HUDEP-2 (cell line): ENCODE data around the gene GEMIN4.
"Not testable (repeated sequence)": the region's sequence is repeated elsewhere in the genome, so short reads cannot be mapped to it uniquely, and the experiment has no call there.

ENCODE experiments used
- DNase-seq, 76 experiments: peaks; one replicate each; lab custom pipeline; 2025; ENCODE audit not compliant: unreplicated experiment in 76 of 76; lab: John Stamatoyannopoulos, UW

The GEMIN4 gene

GRCh38 chr17:781805-782731 is 30.0 kb upstream of the GEMIN4 start, which contains the start of the genes GLOD4 and MRM3:
GLOD4 (minus strand) TSS chr17:782280; CDS start chr17:782255, 25 bp downstream.
MRM3 (plus strand) TSS chr17:782353; CDS start chr17:782379, 26 bp downstream.
- DNase-seq, result peak in 74 of 76 experiments; percentile 3 to 90 (median 72)

DNA sequence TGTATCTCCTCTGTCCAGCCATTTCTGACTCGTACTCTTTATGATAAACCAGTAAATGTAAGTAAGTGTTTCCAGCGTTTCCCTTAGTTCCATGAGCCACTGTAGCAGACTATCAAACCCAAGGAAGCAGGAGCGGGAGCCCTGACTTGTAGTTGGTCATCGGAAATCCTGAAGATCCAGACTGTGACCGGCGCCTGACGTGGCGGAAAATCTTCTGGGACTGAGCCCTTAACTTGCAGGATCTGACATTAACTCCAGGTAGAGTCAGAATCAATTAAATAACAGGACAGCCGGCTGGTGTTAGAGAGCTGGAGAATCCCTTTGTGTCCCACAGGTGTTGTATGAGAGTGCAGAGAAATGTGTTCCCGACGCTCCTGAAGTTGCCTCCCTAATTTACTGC is 26.0 kb upstream of the GEMIN4 start:
- DNase-seq, result no peak

- no peak for DNase-seq
These were observed 22.2 kb upstream of the GEMIN4 start for GRCh38 chr17:774313-774584.

DNA sequence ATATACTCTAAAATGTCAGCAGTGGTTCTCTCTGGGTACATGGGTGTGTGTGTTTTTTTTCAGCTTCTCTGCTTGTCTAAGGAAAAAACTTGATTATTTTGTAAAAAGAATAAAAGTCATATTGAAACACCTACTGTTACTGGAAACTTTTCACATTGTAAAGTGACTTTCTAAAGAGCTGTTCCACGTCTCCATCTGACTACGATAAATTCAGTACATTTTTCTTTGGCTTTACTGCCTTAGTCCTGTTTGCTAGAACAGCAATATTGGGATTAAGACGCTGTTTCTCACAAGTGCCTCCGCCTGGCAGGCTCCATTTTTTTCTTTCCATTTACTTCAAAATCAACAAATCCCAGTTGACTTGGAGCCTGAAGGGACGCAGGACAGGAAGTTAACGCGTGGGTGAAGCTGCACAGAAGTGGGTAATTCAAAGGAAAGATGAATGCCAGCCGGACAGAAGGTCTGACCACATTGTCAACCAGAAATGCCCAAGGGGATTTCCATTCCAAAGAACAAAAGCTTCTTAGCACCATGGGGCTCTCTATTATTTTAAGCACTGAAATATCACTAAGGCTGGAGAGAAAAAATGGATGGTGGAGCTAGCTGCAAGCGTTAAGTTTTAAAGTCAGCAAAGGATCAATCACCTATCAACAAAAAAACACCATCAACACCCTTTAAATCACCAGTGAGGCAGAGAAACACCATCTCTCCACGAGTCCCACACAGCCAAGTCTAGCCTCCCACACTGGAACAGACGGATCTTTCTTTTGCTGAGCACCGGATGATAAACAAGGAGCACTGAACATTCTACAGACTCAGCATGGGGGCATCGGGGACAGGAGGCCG is 21.6 kb upstream of the GEMIN4 start:
- DNase-seq, result no peak

- no peak for DNase-seq
These were observed 21.0 kb upstream of the GEMIN4 start for GRCh38 chr17:773016-773415.

DNA sequence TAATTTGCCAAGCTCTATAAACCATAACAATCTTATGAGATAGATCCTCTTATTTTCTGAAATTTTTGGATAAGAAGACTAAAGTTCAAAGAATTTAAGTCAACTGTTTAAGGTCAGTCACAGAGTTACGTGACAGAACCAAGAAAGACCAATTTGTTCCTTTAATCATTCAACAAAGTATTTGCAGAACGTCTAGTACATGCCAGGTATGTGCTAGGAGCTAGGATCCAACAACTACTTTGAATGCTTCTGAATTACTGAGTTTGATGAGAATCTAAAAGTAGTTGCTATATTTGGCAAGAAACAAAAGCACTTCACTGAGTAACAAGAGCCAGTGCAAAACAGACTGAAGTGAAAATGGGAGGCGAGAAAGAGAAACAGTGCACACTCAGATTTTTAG is 15.0 kb upstream of the GEMIN4 start:
- DNase-seq, result no peak

DNA sequence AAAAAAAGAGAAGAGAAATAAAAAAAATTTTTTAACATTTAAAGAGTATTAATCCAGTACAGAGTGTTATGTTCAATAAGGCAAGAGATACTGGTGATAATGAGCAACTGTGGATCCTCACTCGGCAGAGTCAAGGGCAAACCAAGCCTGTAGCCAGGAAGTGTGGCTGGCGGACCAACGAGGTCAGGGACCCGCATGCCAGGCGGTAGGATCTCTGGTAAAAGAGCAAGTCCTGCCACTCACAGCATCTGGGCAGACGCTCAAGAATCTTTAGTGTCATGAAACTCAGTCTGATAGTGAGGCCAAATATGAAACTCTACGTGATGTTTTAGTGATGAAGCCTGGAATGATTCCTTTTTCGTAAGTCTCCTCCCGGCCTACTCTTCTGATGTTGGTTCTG is 8.3 kb upstream of the GEMIN4 start:
- DNase-seq, result no peak

DNA sequence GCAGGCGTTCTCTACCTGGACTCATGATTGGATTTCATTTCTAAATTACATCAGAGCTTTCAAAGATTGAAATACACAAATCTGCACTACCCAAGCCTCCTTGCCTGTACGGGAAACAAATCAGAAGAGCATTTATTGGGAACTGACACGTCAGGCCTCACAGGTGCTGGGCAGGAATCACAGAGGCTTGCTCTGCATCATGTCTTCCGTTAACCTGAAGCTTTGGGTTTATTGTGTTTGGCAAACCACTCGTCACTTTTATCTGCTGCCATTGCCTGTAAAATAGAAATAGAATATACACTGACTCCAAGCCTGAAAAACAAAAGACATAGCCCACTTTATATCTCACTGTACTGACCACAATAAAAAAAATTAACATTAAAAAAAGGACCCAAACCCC is 7.9 kb upstream of the GEMIN4 start:
- no peak for DNase-seq

DNA sequence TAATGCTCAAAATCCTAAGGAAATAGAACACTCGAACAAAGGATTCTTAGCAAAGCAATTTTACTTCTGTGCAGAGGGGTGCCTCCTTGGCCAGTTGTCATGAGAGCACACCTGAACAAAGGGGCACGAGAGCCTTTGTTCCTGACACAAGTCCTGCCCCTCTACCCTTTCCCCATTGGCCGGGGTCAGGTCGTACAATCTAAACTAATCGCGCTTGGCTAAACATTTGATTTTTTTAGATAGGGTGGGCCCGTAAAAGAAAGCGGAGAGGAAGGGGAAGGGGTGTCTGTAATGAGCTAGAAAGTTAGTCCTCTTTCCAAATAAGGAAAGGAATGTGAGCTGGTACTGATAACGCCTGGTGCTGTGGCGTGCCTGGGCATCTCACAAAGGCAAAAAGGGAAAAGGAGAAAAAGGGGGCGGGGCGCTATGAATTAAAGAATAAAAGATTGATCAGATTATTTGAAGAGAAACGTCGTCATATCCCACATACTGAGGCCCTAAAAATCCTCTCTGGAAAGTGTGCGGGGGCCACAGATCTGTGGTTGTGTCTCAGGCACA is 4.0 kb upstream of the GEMIN4 start:
- DNase-seq, result not testable (repeated sequence)

DNA sequence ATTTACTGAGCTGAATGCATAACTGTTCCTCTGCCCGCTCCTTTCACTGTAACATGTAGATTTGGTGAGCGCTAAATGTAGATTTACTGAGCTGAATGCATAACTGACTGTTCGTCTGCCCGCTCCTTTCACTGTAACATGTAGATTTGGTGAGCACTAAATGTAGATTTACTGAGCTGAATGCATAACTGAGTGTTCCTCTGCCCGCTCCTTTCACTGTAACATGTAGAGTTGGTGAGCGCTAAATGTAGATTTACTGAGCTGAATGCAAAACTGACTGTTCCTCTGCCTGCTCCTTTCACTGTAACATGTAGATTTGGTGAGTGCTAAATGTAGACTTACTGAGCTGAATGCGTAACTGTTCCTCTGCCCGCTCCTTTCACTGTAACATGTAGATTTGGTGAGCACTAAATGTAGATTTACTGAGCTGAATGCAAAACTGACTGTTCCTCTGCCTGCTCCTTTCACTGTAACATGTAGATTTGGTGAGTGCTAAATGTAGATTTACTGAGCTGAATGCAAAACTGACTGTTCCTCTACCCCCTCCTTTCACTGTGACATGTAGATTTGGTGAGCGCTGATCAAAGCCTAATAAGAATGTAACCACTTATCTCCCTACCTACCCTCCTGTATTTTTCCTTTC is 3.4 kb upstream of the GEMIN4 start:
- DNase-seq, result not testable (repeated sequence)

- no peak for DNase-seq
These were observed 1.4 kb upstream of the GEMIN4 start for GRCh38 chr17:753418-753817.

DNA sequence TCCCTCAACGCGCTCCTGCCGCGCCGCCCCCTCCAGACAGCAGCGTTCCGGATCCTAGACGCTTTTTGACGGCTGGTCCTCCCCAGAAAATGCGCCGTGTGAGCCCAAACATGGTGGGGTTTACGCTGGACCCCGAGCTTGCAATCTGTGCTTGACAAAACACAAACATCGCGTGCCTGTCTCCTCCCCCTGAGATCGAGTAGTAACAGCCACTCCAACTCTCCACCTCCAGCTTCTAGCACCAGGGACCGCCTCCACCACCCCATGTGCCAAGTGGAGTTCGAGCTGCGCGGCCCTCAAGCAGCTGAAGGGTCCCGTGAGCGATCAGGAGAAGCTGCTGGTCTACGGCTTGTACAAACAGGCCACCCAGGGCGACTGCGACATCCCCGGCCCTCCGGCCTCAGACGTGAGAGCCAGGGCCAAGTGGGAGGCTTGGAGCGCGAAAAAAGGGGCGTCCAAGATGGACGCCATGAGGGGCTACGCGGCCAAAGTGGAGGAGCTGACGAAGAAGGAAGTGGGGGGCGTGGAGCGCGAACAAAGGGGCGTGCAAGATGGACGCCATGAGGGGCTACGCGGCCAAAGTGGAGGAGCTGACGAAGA is 656 bp upstream of the GEMIN4 start:
- DNase-seq, result peak in 41 of 76 experiments; percentile 4 to 57 (median 29)

- peak in 21 of 76 experiments; percentile 3 to 52 (median 27) for DNase-seq
These were observed 629 bp downstream of the GEMIN4 start for GRCh38 chr17:751269-752001.

DNA sequence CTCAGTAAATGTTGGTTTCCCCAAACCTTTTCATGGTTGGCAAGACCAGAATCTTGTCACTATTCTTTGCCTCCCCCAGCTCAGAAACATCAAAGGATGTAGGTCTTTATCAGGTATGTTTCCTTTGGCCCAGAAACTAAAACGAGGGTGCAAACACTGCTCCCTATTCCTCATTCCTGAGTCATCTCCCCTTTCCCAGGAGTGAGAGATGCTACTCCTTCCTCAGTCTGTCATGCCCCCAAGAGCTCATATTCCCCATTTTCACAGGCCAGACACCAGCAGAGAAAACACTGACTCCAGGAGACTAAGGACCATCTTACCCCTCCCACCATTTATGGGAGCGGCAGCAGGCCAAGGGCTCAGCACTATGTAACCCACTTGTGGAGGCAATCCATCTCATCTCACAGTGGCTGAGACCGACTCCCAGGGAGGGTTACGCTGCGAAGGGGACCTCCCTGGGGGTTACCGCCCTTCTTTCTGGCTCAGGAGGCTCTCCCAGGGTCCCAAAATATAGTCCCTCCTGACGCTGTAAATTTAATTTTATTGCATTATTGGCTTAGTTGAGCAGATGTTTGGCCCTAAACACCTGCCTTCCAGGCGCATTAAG is 1.5 kb downstream of the GEMIN4 start:
- no peak for DNase-seq

DNA sequence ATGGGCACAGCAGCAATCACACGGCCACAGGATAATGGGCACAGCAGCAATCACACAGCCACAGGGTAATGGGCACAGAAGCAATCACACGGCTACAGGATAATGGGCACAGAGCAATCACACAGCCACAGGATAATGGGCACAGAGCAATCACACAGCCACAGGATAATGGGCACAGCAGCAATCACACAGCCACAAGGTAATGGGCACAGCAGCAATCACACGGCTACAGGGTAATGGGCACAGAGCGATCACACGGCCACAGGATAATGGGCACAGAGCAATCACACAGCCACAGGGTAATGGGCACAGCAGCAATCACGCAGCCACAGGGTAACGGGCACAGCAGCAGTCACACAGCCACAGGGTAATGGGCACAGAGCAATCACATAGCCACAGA is 2.7 kb downstream of the GEMIN4 start:
- DNase-seq, result not testable (repeated sequence)

GRCh38 chr17:748604-749003 is 3.5 kb downstream of the GEMIN4 start:
- DNase-seq, result not testable (repeated sequence)

GRCh38 chr17:746783-747629 is 5.1 kb downstream of the GEMIN4 start:
- no peak for DNase-seq

- DNase-seq, result no peak
These were observed 5.9 kb downstream of the GEMIN4 start for GRCh38 chr17:746181-746580.
